T-cell (primary cell): ENCODE measurements around the gene MCF2L2. TPM values are rescaled to one million over a fixed set of nuclear protein-coding genes. Genes with fewer than 3 reads are reported as not detected.
A peak's percentile ranks its signal among the peaks of the same experiment; 100 is the strongest.

Experiments used
- ATAC-seq, 4 experiments: fragments of 200-7000 bp in 3 of 4; fragments of 150-1000 bp in 1 of 4; cut with Tn5 transposase; replicated peaks in 1 of 4; 1 replicate in 3 of 4; 2 replicates in 1 of 4; pipeline ENCODE4 v1.10.0; 2021; ENCODE audit warnings: moderate library complexity in 3 of 4, mild to moderate bottlenecking in 2 of 4, moderate number of reproducible peaks in 1 of 4
- CTCF ChIA-PET, 2 donors: fragments of 300-600 bp; sonication (Branson Sonifier 250); formaldehyde crosslinking; loops; one replicate each; lab custom pipeline; 2022; ENCODE audit warnings: antibody characterized with exemption in 2 of 2; lab: Charles Lee
- POLR2A ChIA-PET, 2 donors: fragments of 300-600 bp; sonication (Branson Sonifier 250); formaldehyde crosslinking; loops; one replicate each; lab custom pipeline; 2022; ENCODE audit warnings: antibody characterized with exemption in 2 of 2; lab: Charles Lee
- DNase-seq, 35 experiments: peaks; one replicate each; pipeline versions ENCODE4 v3.0.0 to v3.0.0-alpha.2; 2013 to 2023
- H3K27ac ChIP-seq: one replicate; pipeline ENCODE4 v1.5.1; 2013; ENCODE audit warnings: low read length
- H3K27me3 ChIP-seq, 2 experiments: replicated peaks in 1 of 2; 1 replicate in 1 of 2; 2 replicates in 1 of 2; pipeline versions ENCODE4 v1.6.1 to v1.7.0; 2013; ENCODE audit warnings: low read length in 1 of 2, mixed read lengths in 1 of 2; ENCODE audit not compliant: control insufficient read depth in 2 of 2, insufficient read depth in 2 of 2; ENCODE audit errors: extremely low read depth in 1 of 2
- H3K36me3 ChIP-seq, 2 donors: 1 replicate in 1 of 2; 2 replicates in 1 of 2; pipeline versions ENCODE4 v1.6.1 to v1.7.0; 2013; ENCODE audit warnings: low read length in 1 of 2; ENCODE audit not compliant: control insufficient read depth in 2 of 2, insufficient read depth in 1 of 2; ENCODE audit errors: extremely low read depth in 1 of 2
- H3K4me1 ChIP-seq, 2 experiments: 1 replicate in 1 of 2; 2 replicates in 1 of 2; pipeline versions ENCODE4 v1.6.1 to v1.7.0; 2013; ENCODE audit warnings: low read length in 2 of 2, mixed read lengths in 1 of 2; ENCODE audit not compliant: insufficient read depth in 2 of 2, control insufficient read depth in 1 of 2; ENCODE audit errors: extremely low read depth in 1 of 2
- H3K4me3 ChIP-seq, 2 donors: 1 replicate in 1 of 2; 2 replicates in 1 of 2; pipeline versions ENCODE4 v1.5.1 to v1.7.0; 2013; ENCODE audit warnings: mild to moderate bottlenecking in 2 of 2, low read length in 1 of 2, moderate library complexity in 1 of 2; ENCODE audit not compliant: control insufficient read depth in 1 of 2; ENCODE audit errors: extremely low read depth in 1 of 2
- H3K9me3 ChIP-seq: 2 replicates; pipeline ENCODE4 v1.7.0; 2013
- H3K27ac Mint-ChIP-seq, 2 donors: one replicate each; pipeline ENCODE4 v1.8.0; 2020 to 2021; ENCODE audit warnings: mild to moderate bottlenecking in 2 of 2, mixed read lengths in 2 of 2
- H3K27me3 Mint-ChIP-seq, 2 donors: one replicate each; pipeline ENCODE4 v1.8.0; 2021 to 2022; ENCODE audit warnings: mixed read lengths in 2 of 2
- H3K36me3 Mint-ChIP-seq: one replicate; pipeline ENCODE4 v1.8.0; 2021; ENCODE audit warnings: mixed read lengths
- H3K4me1 Mint-ChIP-seq, 3 donors: one replicate each; pipeline ENCODE4 v1.8.0; 2020 to 2022; ENCODE audit warnings: mixed read lengths in 3 of 3, mild to moderate bottlenecking in 1 of 3
- H3K4me3 Mint-ChIP-seq, 3 donors: one replicate each; pipeline ENCODE4 v1.8.0; 2020 to 2022; ENCODE audit warnings: mild to moderate bottlenecking in 3 of 3, mixed read lengths in 3 of 3, moderate library complexity in 3 of 3
- H3K9me3 Mint-ChIP-seq, 3 donors: one replicate each; pipeline ENCODE4 v1.8.0; 2020 to 2022; ENCODE audit warnings: mixed read lengths in 3 of 3
- WGBS: methylation state at CpG from one replicate; pipeline ENCODE4 v1.1.5; 2013; ENCODE audit warnings: missing lambda C conversion rate; ENCODE audit not compliant: insufficient coverage; 5-methylcytosine and 5-hydroxymethylcytosine counted together
- total RNA-seq, 35 experiments: library from RNA in 6 of 35; stranded (reverse) in 6 of 35; fragments of 120-200 nt in 1 of 35; gene quantifications; one replicate each; pipeline versions ENCODE4 v1.2.1 to v1.2.4 and lab custom pipeline; 2013 to 2026

Gene MCF2L2
- total RNA-seq, 5 donors from 2014 or later (not counting 1 experiment from before 2014, with no cell fraction given), result 4.8 to 8.1 (median 5.9) TPM

- no CpG with 5 or more reads among the region's 4 CpGs for WGBS
- H3K27me3 ChIP-seq, result no peaks in the 10 kb centered on the region
- Mint-ChIP-seq H3K4me3 (no peak overlapping the region), H3K36me3 (no peaks in the 10 kb centered on the region), H3K27me3 (peaks cover 0 to 2% of the 10 kb centered on the region in 2 donors), H3K4me1 (peaks cover 0 to 2% (median 2%) of the 10 kb centered on the region in 3 donors), H3K27ac (no peak overlapping the region), H3K9me3 (no peaks in the 10 kb centered on the region)
- H3K36me3 ChIP-seq, result no peaks in the 10 kb centered on the region
- H3K9me3 ChIP-seq, result no peaks in the 10 kb centered on the region
- H3K27ac ChIP-seq, result no peak overlapping the region
- POLR2A ChIA-PET, result no interaction called here
- DNase-seq (no peak), ATAC-seq (no peak)
- no peaks in the 10 kb centered on the region for H3K4me1 ChIP-seq
- H3K4me3 ChIP-seq, result no peak overlapping the region
- CTCF ChIA-PET, result interaction anchor here (0.6 to 1.0 kb wide), 5 partner anchors 104 to 615 kb away, joined by 3 to 6 read pairs (median 3); no protein-coding TSS in a partner anchor
Observed at GRCh38 chr3:183387797-183388196, 40.6 kb downstream of the MCF2L2 start.

- H3K4me1 Mint-ChIP-seq, result peaks cover 0 to 2% (median 2%) of the 10 kb centered on the region in 3 donors
- no peaks in the 10 kb centered on the region for H3K9me3 Mint-ChIP-seq
- ChIA-PET CTCF (interaction anchor here (0.8 to 5.1 kb wide), 7 partner anchors 101 to 1567 kb away, joined by 3 to 66 read pairs (median 7); no protein-coding TSS in a partner anchor), POLR2A (interaction anchor here (0.6 to 1.2 kb wide), 2 partner anchors 261 to 263 kb away, joined by 3 read pairs; no protein-coding TSS in a partner anchor)
- Histone ChIP-seq H3K27ac (no peak overlapping the region), H3K27me3 (no peaks in the 10 kb centered on the region), H3K4me1 (no peaks in the 10 kb centered on the region), H3K36me3 (no peaks in the 10 kb centered on the region), H3K4me3 (no peak overlapping the region), H3K9me3 (no peaks in the 10 kb centered on the region)
- DNase-seq, result no peak
- no peak overlapping the region for H3K27ac Mint-ChIP-seq
- no peaks in the 10 kb centered on the region for H3K36me3 Mint-ChIP-seq
- H3K27me3 Mint-ChIP-seq, result peaks cover 0 to 2% of the 10 kb centered on the region in 2 donors
- ATAC-seq, result no peak
- WGBS, result 95% methylated on average over 3 of the region's 4 CpGs
- no peak overlapping the region for H3K4me3 Mint-ChIP-seq
Observed at GRCh38 chr3:183386651-183387050, 41.8 kb downstream of the MCF2L2 start.

- Mint-ChIP-seq H3K4me3 (no peak overlapping the region), H3K4me1 (peaks cover 0 to 2% (median 2%) of the 10 kb centered on the region in 3 donors), H3K36me3 (no peaks in the 10 kb centered on the region), H3K27me3 (peaks cover 0 to 2% of the 10 kb centered on the region in 2 donors), H3K9me3 (no peaks in the 10 kb centered on the region), H3K27ac (no peak overlapping the region)
- Histone ChIP-seq H3K36me3 (no peaks in the 10 kb centered on the region), H3K9me3 (no peaks in the 10 kb centered on the region), H3K4me1 (no peaks in the 10 kb centered on the region), H3K27me3 (no peaks in the 10 kb centered on the region), H3K4me3 (no peak overlapping the region), H3K27ac (no peak overlapping the region)
- peak in 33 of 35 experiments; percentile 14 to 80 (median 43) for DNase-seq
- WGBS, result 70% methylated on average over 6 of the region's 11 CpGs
- ChIA-PET POLR2A (interaction anchor here (0.5 to 1.2 kb wide), 4 partner anchors 202 to 409 kb away, joined by 3 read pairs; no protein-coding TSS in a partner anchor), CTCF (interaction anchor here (0.7 to 5.1 kb wide), 11 partner anchors 100 to 1568 kb away, joined by 3 to 66 read pairs (median 3); no protein-coding TSS in a partner anchor)
- ATAC-seq, result peak; percentile 69 to 78 (median 76)
Observed at GRCh38 chr3:183385698-183386613, 42.5 kb downstream of the MCF2L2 start.

- Histone ChIP-seq H3K27ac (no peak overlapping the region), H3K36me3 (no peaks in the 10 kb centered on the region), H3K4me3 (no peak overlapping the region), H3K9me3 (no peaks in the 10 kb centered on the region), H3K27me3 (no peaks in the 10 kb centered on the region), H3K4me1 (no peaks in the 10 kb centered on the region)
- Mint-ChIP-seq H3K36me3 (peaks cover 3% of the 10 kb centered on the region), H3K4me3 (no peak overlapping the region), H3K4me1 (peaks cover 4 to 12% (median 9%) of the 10 kb centered on the region in 3 donors), H3K27ac (no peak overlapping the region), H3K9me3 (no peaks in the 10 kb centered on the region), H3K27me3 (peaks cover 0 to 2% of the 10 kb centered on the region in 2 donors)
- ChIA-PET CTCF (interaction anchor here (0.5 to 5.1 kb wide), 10 partner anchors 16 to 262 kb away, joined by 3 to 66 read pairs (median 6); no protein-coding TSS in a partner anchor), POLR2A (no interaction called here)
- WGBS, result no CpG with 5 or more reads among the region's 1 CpG
- ATAC-seq, result no peak
- DNase-seq, result no peak
Observed at GRCh38 chr3:183381673-183382072, 46.7 kb downstream of the MCF2L2 start.

- DNase-seq, result no peak
- H3K9me3 ChIP-seq, result no peaks in the 10 kb centered on the region
- no peak overlapping the region for H3K4me3 Mint-ChIP-seq
- no peak for ATAC-seq
- peaks cover 4 to 12% (median 9%) of the 10 kb centered on the region in 3 donors for H3K4me1 Mint-ChIP-seq
- H3K27me3 ChIP-seq, result no peaks in the 10 kb centered on the region
- no peak overlapping the region for H3K27ac ChIP-seq
- ChIA-PET POLR2A (interaction anchor here in 1 of 2 donors (0.6 kb wide), 1 partner anchor 244 kb away, joined by 3 read pairs; no protein-coding TSS in a partner anchor), CTCF (interaction anchor here (0.5 to 3.4 kb wide), 10 partner anchors 16 to 261 kb away, joined by 3 to 38 read pairs (median 6); no protein-coding TSS in a partner anchor)
- WGBS, result 88% methylated on average over 2 of the region's 4 CpGs
- no peaks in the 10 kb centered on the region for H3K36me3 ChIP-seq
- peaks cover 0 to 2% of the 10 kb centered on the region in 2 donors for H3K27me3 Mint-ChIP-seq
- H3K4me3 ChIP-seq, result no peak overlapping the region
- H3K4me1 ChIP-seq, result no peaks in the 10 kb centered on the region
- H3K9me3 Mint-ChIP-seq, result no peaks in the 10 kb centered on the region
- H3K36me3 Mint-ChIP-seq, result peaks cover 3% of the 10 kb centered on the region
- H3K27ac Mint-ChIP-seq, result no peak overlapping the region
Observed at GRCh38 chr3:183381179-183381578, 47.2 kb downstream of the MCF2L2 start.

- DNase-seq (no peak), ATAC-seq (no peak)
- Mint-ChIP-seq H3K9me3 (no peaks in the 10 kb centered on the region), H3K4me1 (peaks cover 4 to 10% (median 6%) of the 10 kb centered on the region in 3 donors), H3K27ac (no peak overlapping the region), H3K27me3 (peaks cover 0 to 1% of the 10 kb centered on the region in 2 donors), H3K4me3 (no peak overlapping the region), H3K36me3 (peaks cover 5% of the 10 kb centered on the region)
- ChIA-PET CTCF (no interaction called here), POLR2A (interaction anchor here in 1 of 2 donors (0.6 kb wide), 1 partner anchor 11 kb away, joined by 4 read pairs; no protein-coding TSS in a partner anchor)
- Histone ChIP-seq H3K27me3 (no peaks in the 10 kb centered on the region), H3K27ac (no peak overlapping the region), H3K4me1 (no peaks in the 10 kb centered on the region), H3K4me3 (no peak overlapping the region), H3K9me3 (no peaks in the 10 kb centered on the region), H3K36me3 (no peaks in the 10 kb centered on the region)
- WGBS, result 92% methylated on average over 2 of the region's 3 CpGs
Observed at GRCh38 chr3:183378951-183379350, 49.5 kb downstream of the MCF2L2 start.
